ENCODE results near the gene FOXP1.

FOXP1 gene

DNA sequence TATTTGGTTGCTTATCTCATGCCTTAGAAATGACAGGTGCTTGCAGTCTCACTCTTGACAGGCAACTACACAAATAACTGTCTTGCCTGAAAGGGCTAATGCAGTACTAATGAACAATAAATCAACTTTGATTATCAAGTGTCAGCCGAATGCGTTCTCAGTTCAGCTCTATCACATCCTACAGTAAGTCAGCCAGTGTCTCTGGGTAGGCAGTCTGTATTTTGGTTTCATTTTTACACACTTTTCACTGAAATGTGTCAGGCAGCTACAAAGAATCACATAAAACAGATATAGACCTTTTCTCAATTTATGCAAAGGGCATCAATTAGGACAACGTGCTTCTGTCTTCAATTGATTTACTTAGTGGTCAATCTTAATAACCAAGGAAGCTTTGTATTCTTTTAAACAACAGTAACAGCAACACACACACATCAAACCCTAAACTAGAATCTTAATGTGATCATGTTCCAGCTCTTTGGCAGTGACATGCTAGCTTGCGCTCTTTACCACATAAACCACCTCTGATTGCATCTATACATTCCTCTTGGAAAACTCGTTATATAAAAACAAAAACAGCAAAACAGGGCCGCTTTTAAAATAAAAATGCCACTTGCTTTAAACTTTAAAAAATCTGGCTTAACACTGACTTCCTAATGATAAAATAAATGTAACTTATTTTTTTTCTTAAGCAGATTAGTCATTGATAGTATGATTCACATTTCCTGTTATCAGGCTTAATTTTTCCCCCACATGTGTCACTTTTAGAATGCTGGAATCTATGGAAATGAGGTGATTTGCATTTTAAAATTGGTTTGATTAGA, 520.4 kb downstream of the FOXP1 start:
- DNase-seq, result no peak

DNA sequence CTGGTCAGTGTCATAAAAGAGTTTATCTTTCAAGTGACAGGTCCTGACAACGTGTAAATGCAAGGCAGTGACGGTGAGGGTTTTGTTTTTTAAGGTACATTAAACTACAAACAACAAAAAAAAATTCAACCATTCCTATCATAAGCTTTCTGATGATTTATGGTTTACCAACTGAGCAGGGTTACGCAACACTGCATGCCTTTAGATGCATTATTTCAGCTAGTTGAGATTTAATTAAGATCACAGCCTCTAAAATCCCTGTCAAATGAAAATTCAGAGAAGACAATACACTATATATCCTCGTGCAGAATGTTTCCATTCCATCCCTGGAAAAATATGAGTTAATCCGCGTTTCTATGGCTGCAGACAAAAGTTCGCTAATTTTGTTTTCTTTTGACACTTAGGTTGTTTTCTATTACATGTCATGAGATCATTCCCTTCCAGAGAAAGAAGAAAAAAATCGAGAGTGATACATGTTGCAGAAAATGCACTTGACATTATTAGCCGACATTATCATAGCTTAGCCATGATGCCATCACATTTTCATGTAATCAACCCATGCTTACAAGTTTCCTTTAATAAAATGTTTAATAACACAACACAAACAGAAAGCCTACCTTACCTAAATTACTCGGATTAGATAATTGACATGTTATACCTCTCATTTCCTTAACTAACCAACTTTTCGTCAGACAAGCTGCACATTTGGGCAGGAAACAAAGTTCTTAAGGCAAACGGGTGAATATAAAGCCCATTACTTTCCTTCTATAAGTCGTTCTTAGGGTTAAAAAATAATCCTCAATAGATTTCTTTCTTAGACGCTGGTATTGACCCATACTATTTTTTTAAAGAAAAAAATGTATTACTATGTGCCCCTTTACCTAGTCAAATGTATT, 521.2 kb downstream of the FOXP1 start:
- DNase-seq, result no peak

DNA sequence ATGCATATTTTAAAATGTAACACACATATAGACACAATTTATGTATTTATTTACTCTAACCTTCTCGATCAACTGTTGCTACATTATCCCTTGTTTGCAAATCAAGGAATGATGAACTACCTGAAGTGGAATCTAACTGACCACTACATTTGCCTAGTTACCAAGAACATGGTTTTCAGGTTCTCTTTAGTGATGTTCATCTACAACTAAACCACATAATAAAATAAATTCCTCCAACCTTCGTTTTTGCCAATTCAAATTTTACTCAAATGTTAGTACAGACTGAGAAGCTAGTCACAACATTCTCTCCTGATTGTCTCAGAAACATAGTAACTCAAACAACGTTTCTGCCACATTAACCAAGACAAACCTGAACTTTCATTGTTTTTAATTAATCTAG, 521.9 kb downstream of the FOXP1 start:
- DNase-seq, result no peak

DNA sequence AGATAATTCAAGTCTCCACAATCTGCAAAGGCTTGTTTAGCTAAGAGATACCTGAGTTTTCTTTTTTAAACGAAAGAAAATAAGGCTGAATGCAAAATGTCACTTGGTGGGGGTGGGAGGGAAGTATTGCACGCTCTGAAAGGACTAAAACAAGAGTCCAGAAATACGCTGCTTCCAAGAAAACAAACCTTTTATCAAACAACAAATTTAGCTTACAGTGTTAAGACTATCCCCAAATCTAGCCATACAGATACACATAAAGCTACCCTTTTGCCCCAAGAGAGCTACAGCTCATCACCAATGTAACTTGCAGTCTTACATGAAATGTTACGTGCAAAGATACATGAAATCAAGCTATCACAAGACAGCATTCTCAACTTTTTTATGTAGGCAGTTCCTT, 522.5 kb downstream of the FOXP1 start:
- DNase-seq, result no peak

DNA sequence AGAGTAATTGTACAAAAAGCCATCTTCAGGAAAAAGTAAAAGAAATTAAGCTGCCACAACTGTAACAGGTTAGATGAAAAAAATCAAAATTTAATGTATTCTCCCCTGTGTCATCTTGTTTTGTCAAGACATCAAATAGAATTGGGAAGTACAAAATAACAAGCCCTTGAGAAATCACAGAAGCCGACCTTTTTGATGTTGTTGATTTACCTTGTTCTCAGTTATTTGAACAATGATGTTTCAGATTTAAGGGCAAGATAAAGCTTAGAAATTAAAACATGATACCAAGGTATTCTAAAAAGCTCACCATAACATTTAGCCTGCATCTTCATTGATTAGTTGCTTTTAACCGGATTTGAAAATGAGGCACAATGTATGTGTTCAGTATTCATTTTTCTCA, 523.0 kb downstream of the FOXP1 start:
- no peak for DNase-seq

DNA sequence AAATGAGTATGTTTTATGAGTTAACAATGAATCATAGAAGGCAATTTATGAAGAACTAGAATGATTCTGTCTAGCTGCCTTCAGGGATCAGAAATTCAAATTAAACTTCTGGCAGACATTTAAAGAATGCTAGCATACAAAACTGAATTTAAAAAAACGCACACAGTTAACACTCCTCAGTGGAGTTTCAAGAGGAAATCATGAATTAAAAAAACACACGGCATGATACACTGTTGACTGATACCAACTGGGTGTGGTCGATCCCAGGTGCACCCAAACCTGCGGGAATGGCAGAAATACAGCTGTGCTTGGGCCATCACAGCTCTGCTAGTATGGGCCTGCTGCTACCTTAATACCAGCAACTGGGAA, 526.0 kb downstream of the FOXP1 start:
- DNase-seq, result no peak

DNA sequence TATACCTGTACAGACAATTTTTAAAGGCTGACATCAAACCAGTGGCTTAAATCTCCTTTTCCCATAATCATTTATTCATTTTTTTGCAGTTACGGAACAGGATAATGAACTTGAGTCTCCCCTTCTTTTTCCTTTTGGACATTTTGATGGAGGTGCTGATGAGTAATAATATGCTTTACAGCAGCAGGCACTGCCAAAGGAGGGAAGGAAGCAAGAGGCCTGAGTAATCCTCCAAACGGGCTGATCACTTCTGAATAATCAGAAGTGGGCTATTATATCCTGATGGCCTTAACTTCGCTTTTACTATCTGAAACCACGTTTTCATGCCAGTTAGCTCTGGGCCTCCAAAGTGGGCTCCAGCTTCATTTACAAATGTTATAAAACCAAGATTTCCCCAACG, 527.2 kb downstream of the FOXP1 start:
- no peak for DNase-seq

DNA sequence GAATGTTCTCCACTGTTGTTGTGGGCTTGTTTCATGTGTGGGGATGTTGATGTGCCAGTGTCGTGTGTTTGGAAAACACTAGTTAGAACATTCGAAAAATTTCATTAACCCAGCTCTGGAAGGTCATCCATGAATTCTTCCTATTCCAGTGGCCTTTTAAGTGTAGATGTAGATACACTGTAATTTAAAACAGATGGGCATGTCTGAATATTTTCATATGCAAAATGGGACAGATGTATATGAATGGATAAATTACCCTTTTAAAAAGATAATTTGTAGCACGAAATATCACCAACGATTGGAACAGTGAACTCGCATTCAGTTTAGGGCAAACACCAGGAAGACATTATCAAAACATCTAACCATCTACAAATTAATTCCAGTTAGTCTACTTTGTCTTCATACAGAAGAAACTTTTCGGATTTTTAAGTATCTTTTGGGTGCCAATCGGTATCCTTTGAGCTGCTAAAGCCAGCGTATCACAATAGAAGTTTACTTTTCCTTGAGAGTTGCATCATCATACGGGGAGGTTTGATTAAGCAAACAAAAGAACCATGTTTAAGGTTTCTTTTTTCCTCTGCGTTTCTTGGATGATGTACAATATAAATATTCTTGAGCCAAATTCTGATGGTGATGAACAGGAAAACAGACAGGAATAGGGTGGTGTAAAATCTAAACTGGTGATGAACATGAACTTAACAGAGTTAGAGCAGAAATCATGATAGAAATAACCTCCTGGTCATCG, 528.1 kb downstream of the FOXP1 start:
- no peak for DNase-seq

DNA sequence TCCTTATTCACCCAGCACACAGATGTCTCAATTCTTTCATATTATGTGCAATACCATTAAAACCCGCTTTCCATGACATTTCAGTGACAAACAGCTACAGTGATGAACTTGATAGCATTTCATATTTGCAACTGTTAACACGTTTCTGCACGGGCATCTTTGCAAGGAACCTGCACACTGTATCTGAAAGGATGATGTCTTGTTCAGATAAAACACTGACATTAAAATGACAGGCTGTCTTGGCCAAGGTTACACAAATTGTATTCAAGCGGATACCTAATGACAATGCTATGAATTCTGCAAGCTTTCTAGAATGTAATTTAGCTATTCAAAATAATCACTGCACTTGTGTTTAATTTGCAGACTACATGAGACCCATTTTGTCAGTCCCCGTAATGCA, 529.2 kb downstream of the FOXP1 start:
- no peak for DNase-seq

DNA sequence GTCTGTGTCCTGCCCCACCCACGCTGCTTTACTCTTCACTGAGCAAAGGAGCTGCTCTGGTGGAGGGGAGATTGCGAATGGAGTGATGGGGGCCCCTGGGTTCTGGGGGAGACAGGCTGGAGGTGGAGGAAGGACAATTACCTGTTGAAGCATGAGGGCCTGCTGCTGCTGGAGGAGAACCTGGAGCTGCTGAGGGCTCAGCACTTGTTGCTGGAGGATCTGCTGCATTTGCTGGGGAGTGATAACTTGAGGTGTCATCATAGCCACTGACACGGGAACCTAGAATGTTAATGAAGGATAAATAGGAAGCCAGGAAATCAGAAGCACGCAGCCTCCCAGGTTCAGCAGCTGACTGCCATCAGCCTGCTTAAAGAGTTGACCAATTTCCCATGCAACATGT, 530.0 kb downstream of the FOXP1 start:
- no peak for DNase-seq

DNA sequence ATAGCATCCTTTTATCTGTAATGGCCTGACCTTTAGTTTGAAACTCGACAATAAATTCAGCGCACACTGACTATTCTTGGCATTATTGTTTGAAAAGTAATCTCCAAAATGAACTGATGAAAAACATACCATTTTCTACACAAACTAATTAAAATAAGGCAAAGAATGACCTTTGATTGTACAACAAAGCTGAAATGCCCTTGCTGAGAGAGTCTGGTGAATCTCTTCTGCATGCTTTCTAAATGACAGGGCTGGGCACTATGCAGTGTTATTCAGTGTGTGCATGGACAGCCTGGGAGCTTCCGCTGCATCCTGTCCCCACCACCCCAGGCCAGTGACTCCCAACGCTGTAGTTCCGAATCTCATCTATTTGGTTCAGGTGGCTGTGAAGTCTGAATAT, 530.8 kb downstream of the FOXP1 start:
- DNase-seq, result no peak

DNA sequence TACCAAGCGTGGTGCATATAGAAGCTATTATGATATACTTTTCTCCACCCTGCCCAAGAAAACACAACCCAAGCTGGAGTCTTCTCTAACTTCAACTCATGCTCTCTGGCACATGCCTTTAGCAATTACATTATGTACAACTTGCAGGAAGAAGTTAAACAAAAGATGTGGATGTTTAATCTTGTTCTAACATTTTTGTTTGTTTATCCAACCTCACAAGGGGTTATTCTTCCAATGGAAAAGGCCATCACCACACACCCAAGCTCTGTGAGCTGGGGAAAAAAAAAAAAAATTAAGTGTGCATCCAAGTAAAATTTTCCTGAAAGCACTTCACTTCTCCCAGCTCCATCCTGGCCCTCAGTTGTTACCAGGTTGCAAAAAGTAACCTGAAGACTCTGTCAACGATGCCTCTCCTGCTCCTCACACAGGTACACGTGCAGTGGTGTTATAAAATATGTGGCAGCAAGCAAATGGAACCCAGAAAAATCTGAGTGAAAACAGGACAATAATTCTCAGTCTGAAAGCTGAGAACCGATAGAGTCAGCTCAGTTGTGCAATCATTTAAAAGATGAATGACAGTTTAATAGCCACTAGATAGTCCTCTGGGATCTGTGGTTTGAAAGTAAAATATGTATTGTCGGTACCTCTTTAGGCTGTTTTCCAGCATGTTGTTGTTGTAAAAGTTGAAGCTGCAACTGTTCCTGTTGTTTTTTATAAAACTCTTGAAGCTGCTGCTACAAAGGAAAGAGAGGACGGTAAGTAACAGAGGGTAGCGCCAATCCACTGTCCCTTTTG, 531.4 kb downstream of the FOXP1 start:
- DNase-seq, result no peak

DNA sequence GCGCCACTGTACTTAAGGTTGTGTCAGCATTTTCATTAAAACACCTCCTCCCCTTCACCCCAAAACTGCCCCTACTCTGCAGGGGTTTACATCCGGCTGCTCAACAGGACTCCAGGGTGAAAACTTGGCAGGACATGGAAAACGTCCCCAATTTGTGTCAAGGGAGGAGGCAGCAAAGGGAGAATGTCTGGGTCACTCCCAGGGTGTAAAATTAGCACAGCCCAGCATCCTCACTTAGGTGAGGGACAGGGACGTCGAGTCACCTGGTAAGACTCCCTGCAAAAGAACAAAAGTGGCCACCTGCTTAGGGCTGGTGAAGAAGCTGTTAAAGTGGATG, 532.3 kb downstream of the FOXP1 start:
- no peak for DNase-seq

DNA sequence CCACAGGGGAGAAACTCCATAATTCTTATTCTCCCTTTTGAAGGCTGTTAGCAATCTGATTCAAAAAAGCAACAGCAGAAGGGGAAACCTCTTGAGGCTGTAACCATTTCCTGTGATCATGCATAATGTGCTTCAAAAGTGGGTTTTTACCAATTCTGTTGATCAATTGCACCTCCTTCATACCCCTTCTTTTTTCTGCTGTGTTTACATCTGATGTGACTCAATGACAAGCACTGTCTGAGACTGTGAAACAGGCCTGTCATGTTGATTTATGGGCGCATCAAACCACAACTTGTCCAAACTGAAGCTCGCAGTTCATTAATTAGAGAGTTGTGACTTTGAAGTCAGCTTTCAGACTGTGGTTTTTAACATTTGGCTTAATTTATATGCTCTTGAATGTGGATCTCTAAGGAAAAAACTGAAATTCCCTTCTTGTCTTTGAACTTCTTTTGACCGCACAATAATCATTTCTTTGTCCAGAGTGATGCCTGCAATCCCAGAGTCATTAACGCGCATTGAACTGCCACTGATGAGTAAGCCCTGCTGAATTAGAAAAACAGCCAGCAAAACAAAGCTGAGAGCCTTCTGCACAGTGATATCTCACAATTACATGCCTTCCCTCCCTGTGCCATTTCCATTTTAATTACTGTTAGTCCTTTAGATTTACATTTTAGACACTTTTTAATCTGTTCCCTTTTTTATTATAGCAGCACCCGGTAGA, 532.8 kb downstream of the FOXP1 start:
- no peak for DNase-seq

DNA sequence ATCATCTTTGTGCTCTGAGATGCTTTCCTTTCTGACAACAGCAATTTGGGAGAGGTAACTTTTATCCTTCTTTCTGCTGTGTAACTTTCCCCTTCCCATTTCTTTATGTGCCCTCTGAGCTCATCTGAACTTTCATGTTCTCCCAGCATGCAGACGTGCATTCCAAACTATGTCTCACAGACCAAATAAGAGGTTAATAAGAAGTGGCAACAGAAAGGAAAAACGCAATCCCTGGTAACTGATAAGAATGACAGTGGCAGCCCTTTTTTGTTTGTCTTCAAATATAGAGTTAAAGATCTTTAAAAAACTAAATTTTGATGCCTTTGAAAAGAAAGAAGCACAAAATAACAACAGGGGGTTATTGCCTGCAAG, 533.4 kb downstream of the FOXP1 start:
- DNase-seq, result no peak

DNA sequence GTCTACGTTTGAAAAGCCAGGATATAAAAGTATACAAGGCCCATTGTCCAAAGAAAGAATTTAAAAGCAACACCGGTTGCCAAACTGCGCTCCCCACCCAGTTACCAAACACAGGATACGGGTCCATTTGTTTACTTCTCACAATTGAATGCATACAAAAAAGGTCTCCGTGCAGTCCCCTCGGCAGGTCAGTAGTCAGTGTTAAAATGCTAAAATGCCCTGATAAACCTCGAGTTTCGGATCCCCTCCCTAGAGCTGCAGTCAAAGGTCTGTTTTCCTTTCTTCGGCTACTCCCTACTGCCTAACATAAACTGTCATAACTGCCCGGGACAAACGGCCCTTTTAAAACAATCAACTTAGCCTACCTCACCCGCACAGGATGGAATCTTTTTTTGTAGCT, 534.6 kb downstream of the FOXP1 start:
- no peak for DNase-seq

DNA sequence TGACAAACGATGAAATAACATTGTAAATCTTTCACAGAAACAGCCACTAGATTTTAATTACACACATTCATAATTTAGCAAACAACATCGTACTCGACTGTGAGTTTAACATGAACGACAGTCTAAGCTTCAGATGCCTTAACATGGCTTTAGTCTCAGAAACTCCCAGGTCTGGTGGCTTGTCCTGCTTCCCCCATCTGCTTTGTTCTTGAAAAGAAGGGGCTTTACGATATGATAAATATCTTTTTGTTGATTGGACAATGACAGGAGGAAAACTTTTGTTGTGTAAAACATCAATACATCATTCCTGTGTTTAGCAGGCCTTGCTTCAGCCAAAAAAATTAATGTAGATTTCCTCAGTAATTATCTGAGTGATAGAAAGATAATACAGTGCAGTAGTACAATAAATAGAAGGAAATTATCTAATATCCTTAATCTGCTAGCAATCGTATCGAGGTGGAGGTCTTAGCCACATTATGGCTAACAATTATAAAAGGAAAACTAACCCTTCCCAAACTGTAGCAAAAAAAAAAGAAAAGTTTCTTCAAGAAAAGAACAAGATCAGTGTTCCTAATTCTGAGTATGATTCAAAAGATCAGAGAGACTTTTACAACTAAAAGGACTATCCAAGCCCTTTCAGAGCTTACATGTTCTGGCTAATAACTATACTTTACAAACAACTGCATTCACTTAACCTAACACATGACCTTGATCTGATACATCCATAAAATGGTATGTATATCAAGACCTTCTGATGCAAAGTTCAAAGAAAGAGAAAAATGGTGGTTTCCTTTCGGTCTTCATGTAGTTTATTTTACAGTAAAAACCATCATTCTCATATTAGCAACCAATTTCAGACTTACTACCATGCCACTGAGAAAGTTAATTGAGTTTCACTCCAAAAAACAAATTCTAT, 535.7 kb downstream of the FOXP1 start:
- no peak for DNase-seq

DNA sequence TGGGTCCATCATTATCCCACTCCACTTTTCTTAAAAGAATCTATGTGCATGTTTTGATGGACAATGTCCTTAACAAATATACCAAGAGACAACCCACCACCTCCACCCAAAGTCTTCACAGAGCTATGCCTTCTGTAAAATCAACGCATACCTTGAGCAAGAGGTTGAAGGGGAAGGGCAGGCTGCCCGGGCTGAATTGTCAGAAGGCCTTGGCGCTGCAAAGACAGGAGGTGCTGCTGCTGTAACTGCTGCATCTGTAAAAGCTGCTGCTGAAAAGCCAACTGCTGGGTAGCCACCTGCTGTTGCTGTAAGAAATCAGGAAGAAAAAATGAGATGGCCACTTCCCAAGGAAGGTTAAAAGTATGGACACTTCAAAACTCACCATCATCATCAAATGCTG, 536.7 kb downstream of the FOXP1 start:
- no peak for DNase-seq

DNA sequence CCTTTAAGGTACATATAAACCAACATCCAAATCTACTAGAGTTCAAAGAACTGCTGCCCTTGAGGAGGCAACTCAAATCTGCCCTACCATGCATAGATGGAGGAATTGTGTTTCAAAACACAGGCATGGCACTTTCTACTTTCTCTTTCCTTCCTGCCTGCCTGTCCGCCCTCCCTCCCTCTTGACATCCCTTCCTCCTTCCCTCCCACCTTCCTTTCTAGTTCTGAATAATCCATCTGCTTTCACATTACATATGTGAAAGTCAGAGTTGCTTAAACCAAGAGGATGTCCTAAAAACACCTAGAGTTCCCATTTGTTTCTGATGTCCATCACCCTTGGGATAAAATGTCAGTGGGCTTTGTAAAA, 537.6 kb downstream of the FOXP1 start:
- DNase-seq, result no peak

DNA sequence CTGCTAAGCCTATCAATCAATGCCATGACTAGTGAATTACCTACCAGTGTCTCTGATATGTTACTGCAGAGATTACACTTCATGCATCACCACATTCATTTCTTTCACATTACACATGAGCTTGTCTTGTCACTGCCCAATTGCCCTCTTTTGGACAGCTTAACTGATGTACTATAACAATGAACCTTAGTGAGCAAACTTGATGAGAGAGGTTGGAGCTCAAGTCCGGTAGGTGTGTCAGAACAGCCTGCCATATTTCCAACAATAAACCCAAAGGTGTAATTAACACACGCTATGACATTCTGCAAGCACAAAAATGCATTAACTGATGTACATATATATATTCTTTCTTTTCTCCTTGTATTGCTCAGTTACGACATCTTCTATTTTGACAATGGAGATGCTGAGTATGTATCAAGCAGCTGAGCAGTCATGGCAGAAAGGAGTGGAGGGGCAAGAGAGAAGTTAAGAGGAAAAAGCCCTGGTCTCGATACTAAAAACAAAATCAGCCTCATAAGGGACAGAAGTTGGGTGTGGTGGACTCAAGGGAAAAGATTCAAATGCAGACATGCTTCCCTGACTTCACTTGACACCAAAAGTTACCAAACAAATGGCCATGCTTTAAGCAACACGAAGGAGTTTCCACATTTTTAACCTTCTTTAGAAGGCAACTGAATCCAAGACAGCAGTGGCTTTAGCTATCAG, 538.2 kb downstream of the FOXP1 start:
- DNase-seq, result no peak

DNA sequence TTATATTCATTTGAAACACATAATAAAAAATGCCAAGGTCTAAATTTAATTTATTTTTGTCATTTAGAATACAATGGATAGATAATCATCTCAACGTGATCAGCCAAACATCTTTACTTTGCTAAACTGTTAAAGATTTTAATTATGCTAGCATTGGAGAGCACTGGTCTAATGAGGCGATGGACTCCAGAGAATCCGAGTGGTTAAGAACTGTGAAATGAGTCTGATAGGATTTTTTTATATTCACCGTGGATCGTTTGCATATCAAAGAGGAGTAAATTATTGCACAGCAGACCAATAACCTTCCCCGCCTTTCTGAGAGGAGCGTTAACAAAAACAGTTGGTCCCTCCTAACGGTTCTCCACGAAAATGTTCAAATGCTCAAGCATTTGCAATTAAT, 540.8 kb downstream of the FOXP1 start:
- no peak for DNase-seq
